ENCODE measurements around the gene CASK.

Gene CASK

GRCh38 chrX:41923211-41923977 lies at the start of gene CASK:
CASK (minus strand) TSS chrX:41923554; CDS start chrX:41922988, 566 bp downstream.
- in situ Hi-C loops (cut with HindIII; ENCODE audit: low sequenced_read_pairs) = no loop called here

- in situ Hi-C loops (cut with HindIII; ENCODE audit: low sequenced_read_pairs) = no loop called here
Observed at GRCh38 chrX:41971346-41971745, 48.0 kb upstream of the CASK start.

GRCh38 chrX:41970419-41970818 lies 47.1 kb upstream of the CASK start:
- in situ Hi-C loops (cut with HindIII; ENCODE audit: low sequenced_read_pairs) = no loop called here

GRCh38 chrX:41963348-41963747 lies 40.0 kb upstream of the CASK start:
- in situ Hi-C loops (cut with HindIII; ENCODE audit: low sequenced_read_pairs) = no loop called here

- in situ Hi-C loops (cut with HindIII; ENCODE audit: low sequenced_read_pairs) = no loop called here
Observed at GRCh38 chrX:41960142-41960541, 36.8 kb upstream of the CASK start.

GRCh38 chrX:41958861-41959260 lies 35.5 kb upstream of the CASK start:
- in situ Hi-C loops (cut with HindIII; ENCODE audit: low sequenced_read_pairs) = no loop called here

- in situ Hi-C loops (cut with HindIII; ENCODE audit: low sequenced_read_pairs) = no loop called here
Observed at GRCh38 chrX:41956027-41956426, 32.7 kb upstream of the CASK start.

GRCh38 chrX:41952102-41952501 lies 28.7 kb upstream of the CASK start:
- in situ Hi-C loops (cut with HindIII; ENCODE audit: low sequenced_read_pairs) = no loop called here

GRCh38 chrX:41946989-41947612 lies 23.7 kb upstream of the CASK start:
- in situ Hi-C loops (cut with HindIII; ENCODE audit: low sequenced_read_pairs) = no loop called here

GRCh38 chrX:41946235-41946634 lies 22.9 kb upstream of the CASK start:
- in situ Hi-C loops (cut with HindIII; ENCODE audit: low sequenced_read_pairs) = no loop called here

- in situ Hi-C loops (cut with HindIII; ENCODE audit: low sequenced_read_pairs) = no loop called here
Observed at GRCh38 chrX:41935832-41936231, 12.5 kb upstream of the CASK start.

GRCh38 chrX:41933546-41933945 lies 10.2 kb upstream of the CASK start:
- in situ Hi-C loops (cut with HindIII; ENCODE audit: low sequenced_read_pairs) = no loop called here

GRCh38 chrX:41932885-41933284 lies 9.5 kb upstream of the CASK start:
- in situ Hi-C loops (cut with HindIII; ENCODE audit: low sequenced_read_pairs) = no loop called here

- in situ Hi-C loops (cut with HindIII; ENCODE audit: low sequenced_read_pairs) = no loop called here
Observed at GRCh38 chrX:41931591-41931990, 8.2 kb upstream of the CASK start.

- in situ Hi-C loops (cut with HindIII; ENCODE audit: low sequenced_read_pairs) = no loop called here
Observed at GRCh38 chrX:41923978-41924683, 777 bp upstream of the CASK start.

- in situ Hi-C loops (cut with HindIII; ENCODE audit: low sequenced_read_pairs) = no loop called here
Observed at GRCh38 chrX:41922431-41923151, 763 bp downstream of the CASK start.

GRCh38 chrX:41921492-41922430 lies 1.6 kb downstream of the CASK start:
- in situ Hi-C loops (cut with HindIII; ENCODE audit: low sequenced_read_pairs) = no loop called here

- in situ Hi-C loops (cut with HindIII; ENCODE audit: low sequenced_read_pairs) = no loop called here
Observed at GRCh38 chrX:41919870-41920269, 3.5 kb downstream of the CASK start.

- in situ Hi-C loops (cut with HindIII; ENCODE audit: low sequenced_read_pairs) = no loop called here
Observed at GRCh38 chrX:41917517-41917916, 5.8 kb downstream of the CASK start.

GRCh38 chrX:41913476-41913875 lies 9.9 kb downstream of the CASK start:
- in situ Hi-C loops (cut with HindIII; ENCODE audit: low sequenced_read_pairs) = no loop called here

Measured in endothelial cell of hepatic sinusoid (primary cell).